HT-29 (cell line): Measurements from ENCODE around the gene ZSCAN26. TPM values are rescaled to one million over a fixed set of nuclear protein-coding genes. Genes with fewer than 3 reads are reported as not detected.
"Not testable (repeated sequence)": the region's sequence is repeated elsewhere in the genome, so short reads cannot be mapped to it uniquely, and the experiment has no call there.

ENCODE experiments used
- DNase-seq: peaks from one replicate; pipeline ENCODE4 v3.0.0-alpha.2; 2015; ENCODE audit warnings: low spot score
- total RNA-seq: library from RNA; depleted of rRNA; stranded (reverse); fragments of >200 nt; shearing (Covaris generic); gene quantifications from 2 replicates; pipeline ENCODE4 v1.2.3, GENCODE V29; 2014

ZSCAN26 gene
- total RNA-seq, 1 experiment from 2014 or later = 1.0 TPM

DNA sequence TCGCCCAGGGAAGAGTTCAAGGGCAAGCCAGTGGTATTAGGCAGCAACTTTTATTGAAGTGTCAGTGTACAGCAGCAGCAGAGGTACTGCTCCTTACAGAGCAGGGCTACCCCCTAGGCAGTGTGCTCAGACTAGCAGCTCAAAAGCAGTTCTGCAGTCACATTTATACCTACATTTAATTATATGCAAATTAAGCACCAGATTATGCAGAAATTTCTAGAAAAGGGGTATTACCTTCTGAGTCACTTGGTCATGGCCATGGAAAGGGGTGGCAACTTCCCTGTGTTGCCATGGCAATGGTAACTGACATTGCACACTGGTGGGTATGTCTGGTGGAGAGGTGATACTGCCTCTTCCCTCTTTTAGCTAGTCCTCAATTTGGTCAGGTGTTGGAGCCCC lies 12.8 kb upstream of the ZSCAN26 start:
- DNase-seq = no peak

DNA sequence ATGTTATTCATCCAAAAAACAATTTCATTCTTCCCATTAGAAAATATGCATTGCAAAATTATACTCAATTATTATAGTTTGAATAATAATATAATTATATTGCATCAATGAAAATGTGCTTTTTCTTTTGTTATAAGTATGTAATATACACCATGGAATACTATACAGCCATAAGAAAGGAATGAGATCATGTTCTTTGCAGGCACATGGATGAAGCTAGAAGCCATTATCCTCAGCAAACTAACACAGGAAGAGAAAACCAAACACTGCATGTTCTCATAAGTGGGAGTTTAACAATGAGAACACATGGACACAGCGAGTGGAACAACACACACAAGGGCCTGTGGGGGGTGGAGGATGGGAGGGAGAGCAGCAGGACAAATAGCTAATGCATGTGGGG lies 9.9 kb upstream of the ZSCAN26 start:
- no peak for DNase-seq

DNA sequence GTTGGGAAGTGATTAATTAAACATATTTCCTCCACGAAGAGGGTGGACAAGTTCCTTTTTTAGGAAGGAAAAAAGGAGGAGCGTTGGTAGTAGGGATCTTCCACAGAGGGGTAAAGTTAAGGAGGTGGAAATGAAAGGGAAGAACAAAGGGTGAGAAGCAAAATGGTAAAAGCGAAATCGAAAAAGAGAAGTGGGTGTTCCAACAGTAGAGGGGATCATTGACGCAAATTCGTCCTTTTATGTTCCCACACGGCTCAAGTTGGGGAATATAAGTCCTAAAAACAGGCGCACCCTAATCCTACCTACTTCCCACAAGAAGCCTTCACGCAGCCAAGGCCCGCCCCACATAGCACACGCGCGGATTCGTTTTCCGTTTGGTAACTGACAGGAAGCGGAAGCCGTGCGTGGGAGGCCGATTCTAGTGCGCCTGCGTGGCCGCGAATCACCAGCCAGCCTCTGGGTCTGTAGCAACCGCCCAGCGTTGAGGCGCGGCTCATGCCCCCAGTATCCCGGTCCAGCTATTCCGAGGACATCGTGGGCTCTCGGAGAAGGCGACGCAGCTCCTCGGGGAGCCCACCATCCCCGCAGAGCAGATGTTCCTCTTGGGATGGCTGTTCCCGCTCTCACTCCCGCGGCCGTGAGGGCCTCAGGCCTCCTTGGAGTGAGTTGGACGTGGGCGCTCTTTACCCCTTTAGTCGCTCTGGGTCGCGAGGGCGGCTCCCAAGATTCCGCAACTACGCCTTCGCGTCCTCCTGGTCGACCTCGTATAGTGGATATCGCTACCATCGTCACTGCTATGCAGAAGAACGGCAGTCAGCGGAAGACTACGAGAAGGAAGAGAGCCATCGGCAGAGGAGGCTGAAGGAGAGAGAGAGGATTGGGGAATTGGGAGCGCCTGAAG lies 7.8 kb upstream of the ZSCAN26 start, which contains the start of gene NKAPL:
Gene NKAPL (plus strand): TSS at position 421 of the 901 bp plus-strand sequence. CDS start 75 bp downstream, at position 496.
- no peak for DNase-seq

DNA sequence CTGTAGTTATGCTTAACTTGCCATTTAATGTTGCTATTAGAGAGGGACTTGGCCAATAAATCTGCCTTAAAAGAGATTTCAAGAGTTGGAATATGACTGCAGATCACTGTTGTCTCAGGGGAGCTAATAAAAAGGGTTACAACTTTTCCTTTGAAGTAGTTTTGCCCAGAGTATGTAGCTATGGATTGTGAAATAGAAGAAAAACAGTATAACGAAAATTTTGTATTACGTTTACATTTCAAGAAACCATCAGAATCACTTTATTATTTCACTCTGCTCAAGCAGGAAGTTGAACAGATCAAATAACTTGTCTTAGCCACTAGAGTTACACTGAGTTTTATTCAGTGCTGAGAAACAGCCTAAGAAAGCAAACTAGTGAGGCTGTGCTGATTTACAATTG lies 3.0 kb upstream of the ZSCAN26 start:
- no peak for DNase-seq

DNA sequence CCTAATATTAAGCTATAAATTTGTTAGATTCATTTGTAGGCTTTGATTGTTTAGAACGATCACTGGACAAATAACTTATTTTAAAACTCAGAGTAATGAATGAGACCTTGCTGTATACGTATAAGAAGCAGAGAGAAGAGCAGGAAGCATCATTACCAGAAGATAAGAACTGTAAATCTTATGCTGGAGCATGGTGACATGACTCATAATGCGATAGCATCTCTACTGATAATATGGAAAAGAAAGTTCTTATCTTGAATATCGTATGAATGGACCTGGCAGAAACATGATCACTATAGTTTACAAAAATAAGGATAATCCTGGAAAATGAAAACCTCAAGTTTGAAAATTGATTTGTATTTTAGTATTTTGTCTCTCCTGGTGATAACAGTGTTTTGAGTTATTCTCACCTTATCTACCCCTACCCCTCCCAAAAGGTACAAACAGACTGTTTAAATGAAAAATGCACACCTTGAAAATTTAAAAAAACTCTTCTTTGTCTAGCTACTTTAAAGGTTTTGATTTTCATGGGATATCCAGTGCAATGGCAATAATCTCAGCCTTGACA lies 2.0 kb upstream of the ZSCAN26 start:
- no peak for DNase-seq

DNA sequence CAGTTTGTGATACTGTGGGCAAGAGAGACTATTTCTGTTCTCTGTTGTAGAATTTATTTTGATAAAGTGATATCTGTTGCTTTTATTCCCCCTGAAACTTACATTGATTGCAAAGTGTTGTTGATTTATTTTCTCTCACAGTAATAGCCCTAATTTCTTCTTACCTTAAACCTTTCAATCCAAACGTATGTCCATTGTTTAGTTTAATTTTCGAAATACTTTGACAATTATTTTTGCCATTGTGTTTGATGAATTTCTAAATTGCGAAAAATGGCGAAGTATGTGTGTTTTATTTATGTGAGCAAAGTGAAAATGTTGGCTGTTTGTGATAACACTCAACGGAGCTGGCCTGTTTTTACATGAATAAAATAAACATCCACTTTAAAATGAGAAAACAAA lies 381 bp upstream of the ZSCAN26 start:
- DNase-seq = no peak

DNA sequence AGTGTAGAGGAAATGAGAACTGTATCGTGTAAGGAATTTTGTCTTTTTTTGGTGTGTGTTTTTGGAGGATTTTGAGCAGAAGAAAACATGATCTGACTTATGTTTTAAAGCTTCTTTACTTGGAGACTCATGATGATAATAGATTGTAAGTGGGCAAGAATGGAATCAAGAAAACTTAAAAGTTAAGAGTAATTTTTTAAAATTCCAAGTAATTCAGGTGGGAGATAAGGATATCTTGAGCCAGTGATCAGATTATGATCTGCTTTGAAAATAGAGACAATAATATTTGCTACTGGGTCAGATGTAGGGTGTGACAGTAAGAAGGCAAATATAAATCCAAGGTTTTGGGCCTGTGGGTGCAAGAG lies 734 bp downstream of the ZSCAN26 start:
- DNase-seq = no peak

DNA sequence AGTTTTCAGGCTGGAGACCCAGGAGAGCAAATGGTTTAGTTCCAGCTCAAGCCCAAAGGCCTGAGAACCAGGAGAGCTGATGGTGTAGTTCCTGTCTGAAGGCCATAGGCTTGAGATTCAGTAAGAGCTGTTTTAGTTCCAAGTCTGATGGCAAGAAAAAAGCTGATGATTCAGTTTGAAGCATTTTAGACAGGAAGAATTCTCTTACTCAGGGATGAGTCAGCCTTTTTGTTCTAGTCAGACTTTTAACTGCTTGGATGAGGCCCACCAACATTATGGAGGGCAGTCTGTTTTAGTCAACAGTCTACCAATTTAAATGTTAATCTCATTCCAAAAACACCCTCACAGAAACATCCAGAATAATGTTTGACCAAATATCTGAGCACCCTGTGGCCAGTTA lies 2.5 kb downstream of the ZSCAN26 start:
- DNase-seq = no peak

DNA sequence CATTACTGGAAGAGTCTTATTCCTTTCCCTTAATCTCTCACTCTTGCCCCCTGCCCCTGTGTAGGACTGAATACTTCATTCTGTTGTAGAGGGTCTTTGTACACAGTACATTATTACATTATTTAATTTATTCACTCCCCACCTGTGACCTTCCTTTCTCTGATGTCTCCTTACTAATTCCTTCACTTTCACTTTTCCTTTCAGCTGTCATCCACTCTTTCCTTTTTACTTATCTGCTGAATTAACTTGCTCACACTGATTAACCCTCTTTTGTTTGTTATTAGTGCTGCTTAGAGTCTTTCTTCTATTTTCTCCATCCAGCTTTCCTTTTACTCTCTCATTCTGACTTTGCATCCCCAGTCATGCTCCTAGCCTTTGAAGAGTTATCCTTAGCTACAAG lies 7.9 kb downstream of the ZSCAN26 start:
- no peak for DNase-seq

DNA sequence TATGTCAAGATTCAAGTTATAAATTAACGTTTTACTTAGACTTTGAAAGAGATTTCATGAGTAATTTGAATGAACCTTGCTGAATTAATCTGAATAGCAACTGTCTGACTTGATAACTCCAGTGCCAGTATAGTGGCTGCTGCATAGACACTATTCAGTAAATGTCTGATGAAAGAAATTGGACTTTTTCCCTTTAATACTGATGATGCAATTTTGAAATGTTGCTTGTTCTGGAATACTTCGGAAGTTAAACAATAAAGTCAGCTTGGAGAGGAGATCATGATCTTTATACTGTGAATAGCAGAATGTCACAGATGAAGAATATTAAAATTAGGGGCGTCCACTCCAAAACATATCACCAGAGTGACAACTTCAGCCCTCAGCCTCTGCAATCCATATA lies 10.8 kb downstream of the ZSCAN26 start:
- DNase-seq = no peak

DNA sequence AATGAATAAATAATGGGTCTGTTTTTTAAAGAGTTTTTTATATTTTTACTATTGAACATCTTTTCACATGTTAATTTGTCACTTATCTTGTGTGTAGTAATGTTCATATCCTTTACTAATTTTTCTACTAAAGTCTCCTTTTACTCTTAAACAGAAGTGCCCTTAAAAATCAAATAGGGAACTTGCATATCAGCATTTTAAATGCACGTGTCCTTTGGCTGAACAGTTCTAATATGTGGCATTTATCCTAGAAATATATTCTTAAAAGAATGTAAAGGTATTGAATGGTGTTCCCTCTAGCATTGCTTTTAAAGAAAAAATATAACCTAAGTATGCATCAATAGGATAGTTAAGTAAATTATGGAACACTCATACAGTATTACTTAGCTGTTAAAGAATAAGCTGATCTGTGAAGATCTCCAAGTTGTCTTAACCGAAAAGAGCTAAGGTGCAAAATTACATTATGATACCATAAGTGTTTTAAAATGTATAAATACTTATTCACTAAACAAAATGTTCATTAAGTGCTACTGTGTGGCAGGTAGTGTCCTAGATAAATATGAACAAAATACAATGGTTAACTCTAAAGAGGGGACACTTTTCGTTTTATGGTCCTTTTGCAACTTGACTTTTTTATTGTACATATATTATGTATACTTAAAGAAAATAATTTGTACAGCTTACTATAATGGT lies 13.8 kb downstream of the ZSCAN26 start:
- no peak for DNase-seq

DNA sequence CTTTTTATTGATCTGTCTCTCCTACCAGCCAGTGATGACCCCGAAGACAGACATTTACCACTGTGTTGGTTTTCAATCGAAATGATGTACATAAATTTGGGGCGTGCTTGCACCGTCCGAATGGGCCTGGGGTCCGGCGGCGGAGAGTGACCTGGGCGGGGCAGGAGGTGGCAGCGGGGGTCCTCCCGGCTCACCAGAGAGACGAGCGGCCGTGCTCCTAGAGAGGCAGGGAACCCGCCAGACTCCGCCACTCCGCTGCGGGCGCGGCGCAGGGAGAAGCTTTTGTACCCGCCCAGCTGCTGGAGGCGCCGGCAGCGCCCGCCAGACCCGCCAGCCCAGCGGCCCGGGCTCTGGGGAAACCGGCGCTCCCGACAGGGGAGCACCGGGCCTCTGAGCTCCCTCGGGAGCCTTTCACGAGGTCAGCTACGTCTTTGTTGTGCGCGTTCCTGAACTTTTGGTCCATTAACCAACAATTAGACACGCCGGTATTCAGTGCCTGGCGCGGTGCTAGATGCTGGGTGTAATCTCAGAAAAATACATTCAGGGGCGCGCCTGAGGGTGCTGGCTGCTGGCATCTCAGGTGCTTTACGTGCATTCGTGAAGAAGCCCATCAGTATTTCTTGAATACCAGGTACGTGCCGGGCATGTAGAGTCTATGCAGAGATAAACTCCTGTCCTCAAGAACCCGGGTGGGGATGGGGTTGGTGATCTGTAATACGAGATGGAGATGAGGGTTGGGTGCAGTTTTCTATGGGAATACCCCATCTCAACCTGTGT lies 14.5 kb downstream of the ZSCAN26 start, which contains the start of gene PGBD1:
Gene PGBD1 (plus strand): TSS at position 285 of the 777 bp plus-strand sequence. CDS start 2,242 bp downstream, outside the sequence.
- DNase-seq = peak; percentile 62

DNA sequence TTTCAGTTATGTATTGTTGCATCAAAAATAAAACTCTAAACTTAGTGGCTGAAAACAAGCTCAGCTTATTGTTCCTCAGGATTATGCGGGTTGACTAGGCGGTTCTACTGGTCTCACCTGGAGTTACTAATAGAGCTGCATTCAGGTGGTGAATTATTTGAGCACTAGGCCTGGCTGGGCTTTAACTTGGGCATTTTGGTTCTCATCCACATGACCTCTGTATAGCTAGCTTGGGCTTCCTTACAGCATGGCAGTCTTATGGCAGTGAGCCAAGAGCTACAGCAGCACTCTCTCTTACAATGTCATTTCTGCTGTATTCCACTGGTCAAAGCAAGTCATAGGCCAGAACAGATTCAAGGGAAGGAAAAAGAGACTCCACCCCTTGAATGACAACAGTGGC lies 16.0 kb downstream of the ZSCAN26 start:
- DNase-seq = no peak

DNA sequence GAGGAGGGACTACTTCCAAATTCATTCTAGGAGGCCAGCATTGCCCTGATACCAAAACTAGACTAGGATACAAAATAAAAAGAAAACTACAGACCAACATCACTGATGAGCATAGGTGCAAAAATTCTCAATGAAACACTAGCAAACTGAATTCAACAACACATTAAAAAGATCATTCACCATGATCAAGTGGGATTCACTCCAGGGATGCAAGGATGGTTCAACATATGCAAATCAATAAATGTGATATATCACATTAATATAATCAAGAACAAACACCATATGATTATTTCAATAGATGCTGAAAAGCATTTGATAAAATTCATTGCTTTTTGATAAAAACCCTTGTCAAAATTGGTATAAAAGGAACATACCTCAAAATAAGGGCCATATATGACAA lies 24.6 kb downstream of the ZSCAN26 start:
- no peak for DNase-seq

DNA sequence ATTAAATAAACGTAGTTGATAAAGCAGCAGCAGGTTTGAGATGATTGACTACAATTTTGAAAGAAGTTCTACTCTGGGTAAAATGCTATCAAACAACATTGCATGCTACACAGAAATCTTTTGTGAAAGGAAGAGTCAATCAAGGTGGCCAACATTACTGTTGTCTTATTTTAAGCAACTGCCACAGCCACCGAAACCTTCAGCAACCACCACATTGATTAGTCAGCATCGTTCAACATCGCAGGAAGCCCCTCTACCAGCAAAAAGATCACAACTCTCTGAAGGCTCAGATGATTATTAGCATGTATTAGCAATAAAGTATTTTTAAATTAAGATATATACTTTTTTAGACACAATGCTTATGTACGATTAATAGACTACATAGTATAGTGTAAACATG lies 28.4 kb downstream of the ZSCAN26 start:
- no peak for DNase-seq

DNA sequence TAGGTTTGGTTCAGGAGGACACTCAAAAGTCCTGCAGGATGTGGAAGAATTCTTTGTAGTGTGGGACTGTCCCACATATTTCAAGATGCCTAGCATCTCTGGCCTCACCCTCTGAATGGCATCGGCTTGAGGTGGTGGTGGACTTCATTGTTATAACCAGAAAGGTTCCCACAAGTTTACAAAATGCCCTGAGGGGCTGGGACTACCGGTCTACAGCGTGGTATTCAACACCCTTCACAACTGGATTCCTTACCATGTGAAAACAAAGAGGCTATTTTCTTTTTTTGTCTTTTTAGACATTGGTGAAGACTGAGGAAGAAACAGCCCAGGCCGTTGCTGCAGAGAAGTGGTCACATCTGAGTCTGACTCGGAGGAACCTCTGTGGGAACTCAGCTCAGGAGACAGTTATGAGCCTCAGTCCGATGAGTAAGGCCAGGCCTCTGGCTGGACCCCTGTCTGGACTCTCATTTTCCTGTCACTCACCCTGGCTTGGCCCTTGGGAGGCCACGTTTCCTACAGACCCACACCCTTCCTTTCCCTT lies 29.6 kb downstream of the ZSCAN26 start:
- DNase-seq = no peak

DNA sequence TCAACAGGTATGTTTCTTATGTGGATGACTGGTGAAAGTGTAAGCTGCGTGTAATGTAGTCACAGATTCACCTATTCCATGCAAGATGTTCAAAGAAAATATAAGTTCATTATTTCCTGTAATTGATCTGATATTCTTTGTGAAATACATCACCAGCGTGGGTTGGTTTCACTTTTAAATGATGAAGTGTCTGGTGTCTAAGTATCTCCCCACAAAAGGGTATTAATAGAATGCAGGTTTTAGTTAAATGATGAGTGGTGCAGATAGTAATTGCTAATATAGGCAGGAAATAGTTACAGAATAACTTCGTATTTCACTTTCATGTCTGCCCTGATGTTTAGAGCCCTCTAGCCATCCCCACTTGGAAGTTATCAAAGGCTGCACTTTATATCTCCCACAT lies 36.6 kb downstream of the ZSCAN26 start:
- no peak for DNase-seq

DNA sequence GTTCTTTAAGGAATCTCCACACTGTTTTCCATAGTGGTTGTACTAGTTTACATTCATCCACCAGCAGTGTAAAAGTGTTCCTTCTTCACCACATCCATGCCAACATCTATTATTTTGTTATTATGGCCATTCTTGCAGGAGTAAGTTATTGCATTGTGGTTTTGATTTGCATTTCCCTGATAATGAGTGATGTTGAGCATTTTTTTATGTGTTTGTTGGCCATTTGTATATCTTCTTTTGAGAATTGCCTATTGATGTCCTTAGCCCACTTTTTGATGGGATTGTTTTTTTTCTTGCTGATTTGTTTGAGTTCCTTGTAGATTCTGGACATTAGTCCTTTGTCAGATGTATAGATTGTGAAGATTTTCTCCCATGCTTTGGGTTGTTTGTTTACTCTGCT lies 39.4 kb downstream of the ZSCAN26 start:
- DNase-seq = not testable (repeated sequence)

DNA sequence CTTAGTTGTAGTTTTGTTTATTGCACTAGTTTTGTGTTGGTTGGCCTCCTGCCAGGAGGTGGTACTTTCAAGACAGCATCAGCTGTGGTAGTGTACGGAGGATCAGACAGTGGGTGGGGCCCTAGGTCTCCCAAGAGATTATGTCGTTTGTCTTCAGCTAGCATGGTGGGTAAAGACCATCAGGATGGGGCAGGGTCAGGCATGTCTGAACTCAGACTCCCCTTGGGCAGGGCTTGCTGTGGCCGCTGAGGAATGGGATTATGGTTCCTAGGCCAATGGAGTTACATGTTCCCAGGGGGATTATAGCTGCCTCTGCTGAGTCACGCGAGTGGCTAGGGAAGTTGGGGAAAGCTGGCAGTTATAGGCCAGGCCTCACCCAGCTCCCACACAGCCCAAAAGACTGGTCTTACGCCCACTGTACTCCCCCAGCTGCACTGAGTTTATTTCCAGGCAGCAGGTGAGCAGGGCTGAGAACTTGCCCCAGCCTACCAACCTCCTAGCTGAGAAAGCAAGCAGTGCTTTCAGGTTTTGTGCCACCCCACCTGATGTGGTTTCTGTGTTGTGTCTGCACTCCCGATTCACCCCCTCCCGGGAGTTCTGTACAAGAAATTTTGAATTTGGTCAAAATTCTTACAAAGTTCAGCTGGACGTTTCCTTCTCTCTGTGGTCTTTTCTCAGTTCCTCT lies 44.3 kb downstream of the ZSCAN26 start:
- no peak for DNase-seq

DNA sequence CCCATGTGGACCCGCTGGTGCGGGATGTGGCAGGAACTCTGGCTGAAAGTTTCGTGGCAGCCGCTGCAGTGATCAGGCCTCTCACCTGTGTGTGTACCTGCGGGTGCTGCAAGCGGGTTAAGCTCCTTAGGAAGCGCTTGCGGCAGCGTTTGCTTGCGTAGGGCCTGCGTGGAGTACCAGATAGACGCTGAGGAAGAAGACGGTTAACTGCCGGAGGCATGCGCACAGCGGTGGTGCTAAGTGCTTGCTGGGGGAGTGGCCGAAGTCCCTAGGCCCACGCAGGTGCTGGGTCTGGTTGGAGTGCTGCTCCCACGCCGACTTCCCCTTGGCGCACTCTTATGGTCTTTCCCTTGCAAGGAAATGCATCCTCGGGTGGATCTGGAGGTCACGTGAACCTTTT lies 46.0 kb downstream of the ZSCAN26 start:
- no peak for DNase-seq

DNA sequence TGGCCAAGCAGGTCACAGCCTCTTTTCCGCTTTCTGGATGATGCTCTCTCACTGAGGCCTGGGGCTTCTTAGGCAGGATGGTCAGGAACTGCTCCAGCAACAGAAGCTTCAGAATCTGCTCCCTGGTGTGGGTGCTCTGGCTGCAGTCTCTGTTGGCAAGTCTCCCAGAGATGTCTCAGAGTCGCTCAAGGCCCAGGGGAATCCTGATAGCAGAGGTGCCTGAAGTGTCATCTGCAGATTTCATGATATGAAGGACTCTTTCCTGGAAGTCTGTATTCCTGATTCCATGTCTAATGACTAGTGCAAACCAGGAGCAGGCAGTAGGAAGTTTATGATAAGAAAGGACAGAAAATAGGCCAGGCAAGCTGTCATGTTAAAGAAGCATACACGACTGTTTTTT lies 48.7 kb downstream of the ZSCAN26 start:
- no peak for DNase-seq
